Measurements from ENCODE around the gene IFITM1.

The IFITM1 gene

DNA sequence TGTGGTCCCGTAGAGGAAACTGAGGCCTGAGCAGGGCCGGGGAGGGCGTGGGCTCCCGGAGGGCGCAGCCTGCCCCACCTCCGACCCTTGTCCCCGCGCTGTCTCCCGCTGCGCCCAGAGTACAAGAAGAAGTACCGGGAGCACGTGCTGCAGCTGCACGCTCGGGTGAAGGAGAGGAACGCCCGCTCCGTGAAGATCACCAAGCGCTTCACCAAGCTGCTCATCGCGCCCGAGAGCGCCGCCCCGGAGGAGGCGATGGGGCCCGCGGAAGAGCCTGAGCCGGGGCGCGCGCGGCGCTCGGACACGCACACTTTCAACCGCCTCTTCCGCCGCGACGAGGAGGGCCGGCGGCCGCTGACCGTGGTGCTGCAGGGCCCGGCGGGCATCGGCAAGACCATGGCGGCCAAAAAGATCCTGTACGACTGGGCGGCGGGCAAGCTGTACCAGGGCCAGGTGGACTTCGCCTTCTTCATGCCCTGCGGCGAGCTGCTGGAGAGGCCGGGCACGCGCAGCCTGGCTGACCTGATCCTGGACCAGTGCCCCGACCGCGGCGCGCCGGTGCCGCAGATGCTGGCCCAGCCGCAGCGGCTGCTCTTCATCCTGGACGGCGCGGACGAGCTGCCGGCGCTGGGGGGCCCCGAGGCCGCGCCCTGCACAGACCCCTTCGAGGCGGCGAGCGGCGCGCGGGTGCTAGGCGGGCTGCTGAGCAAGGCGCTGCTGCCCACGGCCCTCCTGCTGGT, 33.7 kb upstream of the IFITM1 start:
- H3K4me1 ChIP-seq (ENCODE audit: insufficient read depth, low read length) = peaks cover 10% of the 10 kb centered on the region
- no peak overlapping the region for H3K4me2 ChIP-seq (ENCODE audit: insufficient read depth, low read length)
- no peaks in the 10 kb centered on the region for H3K9me3 ChIP-seq (ENCODE audit: insufficient read depth, low read length, severe bottlenecking)
- ATAC-seq (ENCODE audit: insufficient read depth, low read depth) (no peak), DNase-seq (no peak)
- no peaks in the 10 kb centered on the region for H3K79me2 ChIP-seq (ENCODE audit: insufficient read depth, low read length)
- H3K27ac ChIP-seq (ENCODE audit: low read length) = no peak overlapping the region
- H3K27me3 ChIP-seq (ENCODE audit: insufficient read depth, low read length, poor library complexity) = no peaks in the 10 kb centered on the region
- TF ChIP-seq, protein P1, sequence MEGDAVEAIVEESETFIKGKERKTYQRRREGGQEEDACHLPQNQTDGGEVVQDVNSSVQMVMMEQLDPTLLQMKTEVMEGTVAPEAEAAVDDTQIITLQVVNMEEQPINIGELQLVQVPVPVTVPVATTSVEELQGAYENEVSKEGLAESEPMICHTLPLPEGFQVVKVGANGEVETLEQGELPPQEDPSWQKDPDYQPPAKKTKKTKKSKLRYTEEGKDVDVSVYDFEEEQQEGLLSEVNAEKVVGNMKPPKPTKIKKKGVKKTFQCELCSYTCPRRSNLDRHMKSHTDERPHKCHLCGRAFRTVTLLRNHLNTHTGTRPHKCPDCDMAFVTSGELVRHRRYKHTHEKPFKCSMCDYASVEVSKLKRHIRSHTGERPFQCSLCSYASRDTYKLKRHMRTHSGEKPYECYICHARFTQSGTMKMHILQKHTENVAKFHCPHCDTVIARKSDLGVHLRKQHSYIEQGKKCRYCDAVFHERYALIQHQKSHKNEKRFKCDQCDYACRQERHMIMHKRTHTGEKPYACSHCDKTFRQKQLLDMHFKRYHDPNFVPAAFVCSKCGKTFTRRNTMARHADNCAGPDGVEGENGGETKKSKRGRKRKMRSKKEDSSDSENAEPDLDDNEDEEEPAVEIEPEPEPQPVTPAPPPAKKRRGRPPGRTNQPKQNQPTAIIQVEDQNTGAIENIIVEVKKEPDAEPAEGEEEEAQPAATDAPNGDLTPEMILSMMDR (IDR thresholded peaks at IDR 0.05; ENCODE audit: borderline replicate concordance, extremely low read depth, low read length, poor library complexity, severe bottlenecking) = no peak
- no peak for TF ChIP-seq EZH2 (IDR thresholded peaks at IDR 0.05; ENCODE audit: borderline replicate concordance, low read depth, low read length, severe bottlenecking)
- no peak overlapping the region for H2AFZ ChIP-seq (ENCODE audit: low read depth, low read length)
- no peak overlapping the region for H3K9ac ChIP-seq (ENCODE audit: low read depth, low read length)
- H3K36me3 ChIP-seq (ENCODE audit: insufficient read depth, low read length) = no peaks in the 10 kb centered on the region
- no peak overlapping the region for H3K4me3 ChIP-seq (ENCODE audit: low read depth in 1 of 2, low read length in 2 of 2)
- no peaks in the 10 kb centered on the region for H4K20me1 ChIP-seq (ENCODE audit: insufficient read depth, low read length)

DNA sequence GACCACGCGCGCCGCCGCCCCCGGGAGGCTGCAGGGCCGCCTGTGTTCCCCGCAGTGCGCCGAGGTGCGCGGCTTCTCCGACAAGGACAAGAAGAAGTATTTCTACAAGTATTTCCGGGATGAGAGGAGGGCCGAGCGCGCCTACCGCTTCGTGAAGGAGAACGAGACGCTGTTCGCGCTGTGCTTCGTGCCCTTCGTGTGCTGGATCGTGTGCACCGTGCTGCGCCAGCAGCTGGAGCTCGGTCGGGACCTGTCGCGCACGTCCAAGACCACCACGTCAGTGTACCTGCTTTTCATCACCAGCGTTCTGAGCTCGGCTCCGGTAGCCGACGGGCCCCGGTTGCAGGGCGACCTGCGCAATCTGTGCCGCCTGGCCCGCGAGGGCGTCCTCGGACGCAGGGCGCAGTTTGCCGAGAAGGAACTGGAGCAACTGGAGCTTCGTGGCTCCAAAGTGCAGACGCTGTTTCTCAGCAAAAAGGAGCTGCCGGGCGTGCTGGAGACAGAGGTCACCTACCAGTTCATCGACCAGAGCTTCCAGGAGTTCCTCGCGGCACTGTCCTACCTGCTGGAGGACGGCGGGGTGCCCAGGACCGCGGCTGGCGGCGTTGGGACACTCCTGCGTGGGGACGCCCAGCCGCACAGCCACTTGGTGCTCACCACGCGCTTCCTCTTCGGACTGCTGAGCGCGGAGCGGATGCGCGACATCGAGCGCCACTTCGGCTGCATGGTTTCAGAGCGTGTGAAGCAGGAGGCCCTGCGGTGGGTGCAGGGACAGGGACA, 32.9 kb upstream of the IFITM1 start:
- Histone ChIP-seq H3K9me3 (ENCODE audit: insufficient read depth, low read length, severe bottlenecking) (no peaks in the 10 kb centered on the region), H3K4me3 (ENCODE audit: low read depth in 1 of 2, low read length in 2 of 2) (no peak overlapping the region), H2AFZ (ENCODE audit: low read depth, low read length) (no peak overlapping the region), H3K27me3 (ENCODE audit: insufficient read depth, low read length, poor library complexity) (no peaks in the 10 kb centered on the region), H3K36me3 (ENCODE audit: insufficient read depth, low read length) (no peaks in the 10 kb centered on the region), H3K79me2 (ENCODE audit: insufficient read depth, low read length) (no peaks in the 10 kb centered on the region), H3K4me2 (ENCODE audit: insufficient read depth, low read length) (no peak overlapping the region), H3K9ac (ENCODE audit: low read depth, low read length) (no peak overlapping the region), H4K20me1 (ENCODE audit: insufficient read depth, low read length) (no peaks in the 10 kb centered on the region), H3K27ac (ENCODE audit: low read length) (no peak overlapping the region), H3K4me1 (ENCODE audit: insufficient read depth, low read length) (peaks cover 10% of the 10 kb centered on the region)
- no peak for DNase-seq
- ATAC-seq (ENCODE audit: insufficient read depth, low read depth) = no peak
- TF ChIP-seq, protein P1 (IDR thresholded peaks at IDR 0.05; ENCODE audit: borderline replicate concordance, extremely low read depth, low read length, poor library complexity, severe bottlenecking) = no peak
- no peak for TF ChIP-seq EZH2 (IDR thresholded peaks at IDR 0.05; ENCODE audit: borderline replicate concordance, low read depth, low read length, severe bottlenecking)

DNA sequence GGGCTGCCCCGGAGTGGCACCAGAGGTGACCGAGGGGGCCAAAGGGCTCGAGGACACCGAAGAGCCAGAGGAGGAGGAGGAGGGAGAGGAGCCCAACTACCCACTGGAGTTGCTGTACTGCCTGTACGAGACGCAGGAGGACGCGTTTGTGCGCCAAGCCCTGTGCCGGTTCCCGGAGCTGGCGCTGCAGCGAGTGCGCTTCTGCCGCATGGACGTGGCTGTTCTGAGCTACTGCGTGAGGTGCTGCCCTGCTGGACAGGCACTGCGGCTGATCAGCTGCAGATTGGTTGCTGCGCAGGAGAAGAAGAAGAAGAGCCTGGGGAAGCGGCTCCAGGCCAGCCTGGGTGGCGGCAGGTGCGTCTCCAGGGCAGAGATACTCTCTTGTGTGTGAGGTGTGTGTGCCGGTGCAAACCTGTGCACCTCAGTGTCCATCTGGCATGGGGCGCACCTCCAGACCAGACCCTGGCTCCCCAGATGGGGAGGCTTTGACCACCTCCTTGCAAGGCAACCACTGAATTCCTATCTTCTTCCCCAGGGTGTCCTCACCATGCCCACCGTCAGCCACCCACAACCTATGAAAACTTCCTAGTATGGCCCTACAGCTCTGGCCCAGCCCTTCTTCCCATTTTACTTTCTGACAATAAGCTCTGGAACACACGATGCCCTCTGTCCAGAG, 32.2 kb upstream of the IFITM1 start:
- H4K20me1 ChIP-seq (ENCODE audit: insufficient read depth, low read length) = no peaks in the 10 kb centered on the region

More for the DNA sequence above, 32.2 kb upstream of the IFITM1 start:
- no peaks in the 10 kb centered on the region for H3K79me2 ChIP-seq (ENCODE audit: insufficient read depth, low read length)
- H3K4me1 ChIP-seq (ENCODE audit: insufficient read depth, low read length) = peaks cover 10% of the 10 kb centered on the region
- no peak for ATAC-seq (ENCODE audit: insufficient read depth, low read depth)
- DNase-seq = no peak
- TF ChIP-seq, protein P1 (IDR thresholded peaks at IDR 0.05; ENCODE audit: borderline replicate concordance, extremely low read depth, low read length, poor library complexity, severe bottlenecking) = no peak
- no peak for TF ChIP-seq EZH2 (IDR thresholded peaks at IDR 0.05; ENCODE audit: borderline replicate concordance, low read depth, low read length, severe bottlenecking)
- H3K36me3 ChIP-seq (ENCODE audit: insufficient read depth, low read length) = no peaks in the 10 kb centered on the region
- H3K4me2 ChIP-seq (ENCODE audit: insufficient read depth, low read length) = no peak overlapping the region
- H3K27ac ChIP-seq (ENCODE audit: low read length) = no peak overlapping the region
- H3K9me3 ChIP-seq (ENCODE audit: insufficient read depth, low read length, severe bottlenecking) = no peaks in the 10 kb centered on the region
- H3K9ac ChIP-seq (ENCODE audit: low read depth, low read length) = no peak overlapping the region
- H3K4me3 ChIP-seq (ENCODE audit: low read depth in 1 of 2, low read length in 2 of 2) = no peak overlapping the region
- H3K27me3 ChIP-seq (ENCODE audit: insufficient read depth, low read length, poor library complexity) = no peaks in the 10 kb centered on the region
- H2AFZ ChIP-seq (ENCODE audit: low read depth, low read length) = no peak overlapping the region

All from DND-41 (cell line).